Upper lobe of right lung (tissue), 1 donor: ENCODE results near the gene CD320. TPM values are rescaled to one million over a fixed set of nuclear protein-coding genes. Genes with fewer than 3 reads are reported as not detected.

Experiments
- ATAC-seq: fragments of 200-7000 bp; cut with Tn5 transposase; one replicate; pipeline ENCODE4 v1.9.1; 2020; ENCODE audit warnings: mild to moderate bottlenecking, moderate library complexity
- DNase-seq: peaks from one replicate; pipeline ENCODE4 v3.0.0-alpha.2; 2020
- H3K27ac ChIP-seq: fragments of 200-600 bp; one replicate; pipeline ENCODE4 v1.8.0; 2022
- H3K27me3 ChIP-seq: fragments of 200-600 bp; one replicate; pipeline ENCODE4 v1.8.0; 2022; ENCODE audit warnings: mild to moderate bottlenecking
- H3K36me3 ChIP-seq: fragments of 200-600 bp; one replicate; pipeline ENCODE4 v1.8.0; 2022
- H3K4me1 ChIP-seq: fragments of 200-600 bp; one replicate; pipeline ENCODE4 v1.8.0; 2022
- H3K4me3 ChIP-seq: fragments of 200-600 bp; one replicate; pipeline ENCODE4 v1.8.0; 2022; ENCODE audit warnings: mild to moderate bottlenecking
- H3K9me3 ChIP-seq: fragments of 200-600 bp; one replicate; pipeline ENCODE4 v1.8.0; 2022
- CTCF ChIP-seq: fragments of 200-600 bp; IDR thresholded peaks from one replicate; pipeline ENCODE4 v1.8.0; 2022; ENCODE audit warnings: antibody characterized with exemption
- intact Hi-C: fragments of 100-400 bp; cut with DNase I; formaldehyde crosslinking; loops from one replicate; pipeline ENCODE4 v1.11.0; 2022
- total RNA-seq: library from RNA; stranded (reverse); fragmentation: NEBNext Ultra II Directional; extraction: Animal tissue kit (Norgen Biotek cat#: 25700); gene quantifications from one replicate; pipeline ENCODE4 v1.2.1, GENCODE V29; 2021
- donor health status: DM: no; HTN: yes; CAD: no; lungs with severe emphysema.

CD320 gene
- total RNA-seq, 1 donor from 2014 or later, result 49.4 TPM

- no peaks in the 10 kb centered on the region for H3K9me3 ChIP-seq
- peak overlapping the region; percentile 68 for H3K27ac ChIP-seq
- no peaks in the 10 kb centered on the region for H3K27me3 ChIP-seq
- TF ChIP-seq CTCF, result no peak
- intact Hi-C loops, result no loop called here
- ATAC-seq, result no peak
- H3K4me1 ChIP-seq, result peaks cover 27% of the 10 kb centered on the region
- peaks cover 39% of the 10 kb centered on the region for H3K36me3 ChIP-seq
- no peak overlapping the region for H3K4me3 ChIP-seq
- no peak for DNase-seq
These were observed 2.3 kb upstream of the CD320 start for GRCh38 chr19:8310342-8311055.

GRCh38 chr19:8308891-8309291 lies 733 bp upstream of the CD320 start:
- Histone ChIP-seq H3K27ac (peak overlapping the region; percentile 77), H3K4me1 (peaks cover 27% of the 10 kb centered on the region), H3K36me3 (peaks cover 23% of the 10 kb centered on the region), H3K4me3 (peak overlapping the region; percentile 72), H3K27me3 (no peaks in the 10 kb centered on the region), H3K9me3 (no peaks in the 10 kb centered on the region)
- no peak for DNase-seq
- TF ChIP-seq CTCF, result no peak
- no peak for ATAC-seq
- intact Hi-C loops, result no loop called here

- Histone ChIP-seq H3K36me3 (peaks cover 22% of the 10 kb centered on the region), H3K4me3 (peak overlapping the region; percentile 72), H3K27ac (peak overlapping the region; percentile 77), H3K4me1 (peaks cover 27% of the 10 kb centered on the region), H3K9me3 (no peaks in the 10 kb centered on the region), H3K27me3 (no peaks in the 10 kb centered on the region)
- TF ChIP-seq CTCF, result no peak
- DNase-seq, result no peak
- intact Hi-C loops, result no loop called here
- no peak for ATAC-seq
These were observed 676 bp downstream of the CD320 start for GRCh38 chr19:8307400-8307964.

GRCh38 chr19:8306235-8307054 lies 1.7 kb downstream of the CD320 start:
- Histone ChIP-seq H3K4me3 (peak overlapping the region; percentile 72), H3K27ac (peak overlapping the region; percentile 48), H3K4me1 (peaks cover 21% of the 10 kb centered on the region), H3K27me3 (no peaks in the 10 kb centered on the region), H3K9me3 (no peaks in the 10 kb centered on the region), H3K36me3 (peaks cover 14% of the 10 kb centered on the region)
- peak; percentile 61 for DNase-seq
- no peak for TF ChIP-seq CTCF
- intact Hi-C loops, result no loop called here
- no peak for ATAC-seq

GRCh38 chr19:8305798-8306197 lies 2.4 kb downstream of the CD320 start:
- DNase-seq, result peak; percentile 40
- Histone ChIP-seq H3K36me3 (peaks cover 7% of the 10 kb centered on the region), H3K9me3 (no peaks in the 10 kb centered on the region), H3K27ac (peak overlapping the region; percentile 48), H3K27me3 (no peaks in the 10 kb centered on the region), H3K4me1 (peaks cover 21% of the 10 kb centered on the region), H3K4me3 (no peak overlapping the region)
- intact Hi-C loops, result no loop called here
- ATAC-seq, result no peak
- no peak for TF ChIP-seq CTCF
